PC-9 (cell line): ENCODE data around the gene ABCD3.

Source experiments
- EZH2 ChIP-seq: fragments of 200-600 bp; sonication (generic); IDR thresholded peaks from 2 replicates; pipeline ENCODE4 v1.8.0; 2017; ENCODE audit warnings: antibody characterized with exemption, low read depth
- TF ChIP-seq, protein P1 (sequence below): fragments of 200-600 bp; sonication (generic); conservative IDR thresholded peaks from 2 replicates; pipeline ENCODE4 v1.6.1; 2017; ENCODE audit warnings: mixed run types, antibody characterized with exemption, mild to moderate bottlenecking, moderate library complexity

DNA sequence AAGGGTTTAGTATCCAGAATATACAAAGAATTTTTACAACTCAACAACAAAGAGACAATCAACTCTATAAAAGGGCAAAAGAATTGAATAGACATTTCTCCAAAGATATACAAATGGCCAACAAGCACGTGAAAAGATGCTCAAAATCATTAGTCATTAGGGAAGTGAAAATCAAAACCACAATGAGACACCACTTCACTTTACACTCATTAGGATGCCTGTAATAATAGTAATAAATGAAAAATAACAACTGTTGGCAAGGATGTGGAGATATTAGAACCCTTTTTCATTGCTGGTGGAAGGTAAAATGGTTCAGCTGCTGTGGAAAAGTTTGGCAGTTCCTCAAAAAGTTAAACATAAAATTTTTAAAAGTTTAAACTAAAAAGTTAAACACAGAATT, 7.0 kb upstream of the ABCD3 start:
- TF ChIP-seq, protein P1, sequence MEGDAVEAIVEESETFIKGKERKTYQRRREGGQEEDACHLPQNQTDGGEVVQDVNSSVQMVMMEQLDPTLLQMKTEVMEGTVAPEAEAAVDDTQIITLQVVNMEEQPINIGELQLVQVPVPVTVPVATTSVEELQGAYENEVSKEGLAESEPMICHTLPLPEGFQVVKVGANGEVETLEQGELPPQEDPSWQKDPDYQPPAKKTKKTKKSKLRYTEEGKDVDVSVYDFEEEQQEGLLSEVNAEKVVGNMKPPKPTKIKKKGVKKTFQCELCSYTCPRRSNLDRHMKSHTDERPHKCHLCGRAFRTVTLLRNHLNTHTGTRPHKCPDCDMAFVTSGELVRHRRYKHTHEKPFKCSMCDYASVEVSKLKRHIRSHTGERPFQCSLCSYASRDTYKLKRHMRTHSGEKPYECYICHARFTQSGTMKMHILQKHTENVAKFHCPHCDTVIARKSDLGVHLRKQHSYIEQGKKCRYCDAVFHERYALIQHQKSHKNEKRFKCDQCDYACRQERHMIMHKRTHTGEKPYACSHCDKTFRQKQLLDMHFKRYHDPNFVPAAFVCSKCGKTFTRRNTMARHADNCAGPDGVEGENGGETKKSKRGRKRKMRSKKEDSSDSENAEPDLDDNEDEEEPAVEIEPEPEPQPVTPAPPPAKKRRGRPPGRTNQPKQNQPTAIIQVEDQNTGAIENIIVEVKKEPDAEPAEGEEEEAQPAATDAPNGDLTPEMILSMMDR = no peak
- TF ChIP-seq EZH2 = no peak
